H1 (cell line): Measurements from ENCODE around the gene SCMH1. TPM values are rescaled to one million over a fixed set of nuclear protein-coding genes. Genes with fewer than 3 reads are reported as not detected.

Source experiments
- ATF2 ChIP-seq: IDR thresholded peaks from 2 replicates; pipeline ENCODE4 v1.6.1; 2012; ENCODE audit warnings: low read length, inconsistent platforms
- BCL11A ChIP-seq, 2 experiments: IDR thresholded peaks; one replicate each; pipeline ENCODE4 v1.6.1; 2011; ENCODE audit warnings: low read depth in 2 of 2, low read length in 2 of 2, mild to moderate bottlenecking in 2 of 2
- HDAC2 ChIP-seq, 2 experiments: fragments of 300-600 bp in 1 of 2; sonication (generic) in 1 of 2; IDR thresholded peaks; 2 replicates each; pipeline ENCODE4 v1.6.1; 2011 to 2012; ENCODE audit warnings: low read depth in 2 of 2, low read length in 2 of 2, mild to moderate bottlenecking in 2 of 2, moderate library complexity in 2 of 2, borderline replicate concordance in 1 of 2, inconsistent platforms in 1 of 2
- NANOG ChIP-seq: IDR thresholded peaks from 2 replicates; pipeline ENCODE4 v1.6.1; 2011; ENCODE audit warnings: low read length, low read depth, mild to moderate bottlenecking, inconsistent platforms; ENCODE audit not compliant: insufficient read depth, poor library complexity, severe bottlenecking
- RAD21 ChIP-seq, 2 experiments: IDR thresholded peaks in 1 of 2; conservative IDR thresholded peaks in 1 of 2; 2 replicates each; pipeline ENCODE4 v1.6.1; 2011; ENCODE audit warnings: low read depth in 2 of 2, low read length in 2 of 2, improper control_type of control experiment in 1 of 2, inconsistent platforms in 1 of 2, mild to moderate bottlenecking in 1 of 2, moderate library complexity in 1 of 2
- SIRT6 ChIP-seq: IDR thresholded peaks from one replicate; pipeline ENCODE4 v1.7.1; 2012; ENCODE audit warnings: low read length, inconsistent platforms
- SP1 ChIP-seq: IDR thresholded peaks from 2 replicates; pipeline ENCODE4 v1.6.1; 2011; ENCODE audit warnings: low read depth, low read length
- TEAD4 ChIP-seq: IDR thresholded peaks from 2 replicates; pipeline ENCODE4 v1.6.1; 2012; ENCODE audit warnings: low read depth, low read length, inconsistent platforms, mixed read lengths
- polyA plus RNA-seq, 7 experiments: library from polyadenylated mRNA; depleted of rRNA in 3 of 7; stranded (reverse) in 5 of 7; unstranded in 2 of 7; fragments of >200 nt in 5 of 7; fragments of 200-250 nt in 2 of 7; gene quantifications; 1 replicate in 5 of 7; 2 replicates in 1 of 7; 4 replicates in 1 of 7; pipeline versions ENCODE4 v1.2.1 to v1.2.3, GENCODE V29; 2011 to 2013; ENCODE audit warnings: missing spikeins in 2 of 7, mixed read lengths in 2 of 7
- total RNA-seq: library from RNA; stranded (reverse); fragmentation: NEBNext Ultra II Directional; extraction: Animal tissue kit (Norgen Biotek cat#: 25700); gene quantifications from 2 replicates; pipeline ENCODE4 v1.2.1, GENCODE V29; 2021

Gene SCMH1
- total and polyA plus RNA-seq, 2 of the 8 experiments (the other 6 are each of a cell fraction or from before 2014, with no cell fraction given), result 16.6 to 30.7 TPM

- TF ChIP-seq HDAC2 (IDR thresholded peaks at IDR 0.05; ENCODE audit: borderline replicate concordance in 1 of 2, low read depth in 2 of 2, low read length in 2 of 2) (no peak), ATF2 (no peak), BCL11A (IDR thresholded peaks at IDR 0.05; ENCODE audit: low read depth in 2 of 2, low read length in 2 of 2) (no peak), SIRT6 (no peak), RAD21 (IDR thresholded peaks at IDR 0.05 in 1 of 2, conservative IDR thresholded peaks at IDR 0.05 in 1 of 2; ENCODE audit: low read depth in 2 of 2, low read length in 2 of 2) (no peak), NANOG (no peak), SP1 (no peak), TEAD4 (no peak)
Measured at GRCh38 chr1:41158147-41158875, 83.8 kb downstream of the SCMH1 start (continued).
